SK-N-SH treated with all-trans-retinoic acid at 6 μM for 48 hours (cell line): ENCODE results near the gene PTCH1.

Source experiments
- ATAC-seq: fragments of 200-7000 bp; cut with Tn5 transposase; 3 replicates; pipeline ENCODE4 v1.9.1; 2020; ENCODE audit warnings: mild to moderate bottlenecking, moderate library complexity
- ARNTL ChIP-seq: fragments of 450-650 bp; formaldehyde crosslinking; IDR thresholded peaks from 2 replicates; pipeline ENCODE4 v1.5.0; 2020; ENCODE audit warnings: low read depth, mild to moderate bottlenecking, moderate library complexity, borderline replicate concordance
- BACH2 ChIP-seq: fragments of 250-450 bp; sonication (Bioruptor Pico); IDR thresholded peaks from 2 replicates; pipeline ENCODE4 v1.9.0; 2021; ENCODE audit warnings: mild to moderate bottlenecking, borderline replicate concordance
- CSDC2 ChIP-seq: fragments of 250-450 bp; sonication (Bioruptor Pico); IDR thresholded peaks from 2 replicates; pipeline ENCODE4 v1.5.0; 2020; ENCODE audit warnings: mild to moderate bottlenecking, moderate library complexity
- ESRRG ChIP-seq: fragments of 250-450 bp; sonication (Bioruptor Pico); IDR thresholded peaks from 2 replicates; pipeline ENCODE4 v1.6.1; 2021; ENCODE audit warnings: mild to moderate bottlenecking
- GLIS3 ChIP-seq: fragments of 250-450 bp; sonication (Bioruptor Pico); IDR thresholded peaks from 2 replicates; pipeline ENCODE4 v1.5.0; 2020; ENCODE audit warnings: mild to moderate bottlenecking, moderate library complexity
- ISL1 ChIP-seq: fragments of 250-450 bp; sonication (Bioruptor Pico); IDR thresholded peaks from 2 replicates; pipeline ENCODE4 v2.1.2; 2022; ENCODE audit warnings: mild to moderate bottlenecking, moderate library complexity
- OSR1 ChIP-seq: fragments of 250-450 bp; sonication (Bioruptor Pico); IDR thresholded peaks from 2 replicates; pipeline ENCODE4 v1.8.0; 2022; ENCODE audit warnings: moderate library complexity, mild to moderate bottlenecking, inconsistent platforms
- PPARA ChIP-seq: fragments of 250-450 bp; sonication (Bioruptor Pico); IDR thresholded peaks from 2 replicates; pipeline ENCODE4 v1.5.0; 2020; ENCODE audit warnings: mild to moderate bottlenecking, borderline replicate concordance
- RARB ChIP-seq: fragments of 250-450 bp; sonication (Bioruptor Pico); IDR thresholded peaks from 2 replicates; pipeline ENCODE4 v1.8.0; 2021; ENCODE audit warnings: mild to moderate bottlenecking, moderate library complexity
- SNAI2 ChIP-seq: fragments of 250-450 bp; sonication (Bioruptor Pico); IDR thresholded peaks from 2 replicates; pipeline ENCODE4 v1.5.0; 2020; ENCODE audit warnings: mild to moderate bottlenecking, moderate library complexity
- TOX ChIP-seq: fragments of 250-450 bp; sonication (Bioruptor Pico); IDR thresholded peaks from 2 replicates; pipeline ENCODE4 v1.8.0; 2021; ENCODE audit warnings: mild to moderate bottlenecking, moderate library complexity, borderline replicate concordance
- ZC3H10 ChIP-seq: fragments of 250-450 bp; sonication (Bioruptor Pico); IDR thresholded peaks from 2 replicates; pipeline ENCODE4 v1.5.1; 2021; ENCODE audit warnings: mild to moderate bottlenecking, moderate library complexity
- ZFP3 ChIP-seq: fragments of 250-450 bp; sonication (Bioruptor Pico); IDR thresholded peaks from 2 replicates; pipeline ENCODE4 v1.5.0; 2020; ENCODE audit warnings: mild to moderate bottlenecking, moderate library complexity
- ZFP30 ChIP-seq: fragments of 450-650 bp; formaldehyde crosslinking; IDR thresholded peaks from 2 replicates; pipeline ENCODE4 v1.5.0; 2022; ENCODE audit warnings: mild to moderate bottlenecking, moderate library complexity
- ZNF565 ChIP-seq: fragments of 450-650 bp; formaldehyde crosslinking; conservative IDR thresholded peaks from 2 replicates; pipeline ENCODE4 v1.5.0; 2020; ENCODE audit warnings: low read depth, mild to moderate bottlenecking, moderate library complexity
- ZNF70 ChIP-seq: fragments of 450-650 bp; formaldehyde crosslinking; IDR thresholded peaks from 2 replicates; pipeline ENCODE4 v1.5.0; 2020; ENCODE audit warnings: mild to moderate bottlenecking, moderate library complexity
- ZNF8 ChIP-seq: fragments of 450-650 bp; formaldehyde crosslinking; IDR thresholded peaks from 2 replicates; pipeline ENCODE4 v1.5.0; 2020; ENCODE audit warnings: mild to moderate bottlenecking, moderate library complexity
- TF ChIP-seq, protein P1 (sequence below): fragments of 250-450 bp; sonication (Bioruptor Pico); IDR thresholded peaks from 2 replicates; pipeline ENCODE4 v1.5.1; 2020; ENCODE audit warnings: low read depth, mild to moderate bottlenecking, moderate library complexity
- TF ChIP-seq, protein P2 (sequence below): fragments of 250-450 bp; sonication (Bioruptor Pico); IDR thresholded peaks from 2 replicates; pipeline ENCODE4 v1.5.0; 2020; ENCODE audit warnings: mild to moderate bottlenecking, moderate library complexity
- TF ChIP-seq, protein P3 (sequence below): fragments of 250-450 bp; sonication (Bioruptor Pico); IDR thresholded peaks from 2 replicates; pipeline ENCODE4 v1.5.1; 2021; ENCODE audit warnings: mild to moderate bottlenecking, moderate library complexity
- TF ChIP-seq, protein P4 (sequence below): fragments of 250-450 bp; sonication (Bioruptor Pico); IDR thresholded peaks from 2 replicates; pipeline ENCODE4 v1.8.0; 2021; ENCODE audit warnings: low read depth, mild to moderate bottlenecking, moderate library complexity, borderline replicate concordance

PTCH1 gene

DNA sequence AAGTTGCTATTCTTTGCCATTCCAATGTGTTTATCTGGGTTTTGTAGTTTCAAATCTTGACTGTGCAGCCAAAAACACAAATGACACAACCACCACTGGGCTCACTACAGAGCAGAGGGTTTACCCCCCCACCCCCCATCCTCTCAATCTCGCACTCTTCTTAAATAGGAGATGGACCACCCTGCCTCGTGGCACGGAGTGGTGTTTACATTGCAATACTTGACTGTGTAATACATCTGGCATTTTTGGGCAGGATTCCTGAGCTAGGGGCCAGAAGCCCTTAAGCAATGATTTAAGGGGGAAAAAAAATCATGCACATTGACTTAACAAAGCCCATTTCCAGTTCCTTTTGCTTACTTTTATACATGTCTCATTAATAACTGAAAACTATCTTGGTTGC, 19.0 kb downstream of the PTCH1 start:
- ATAC-seq, result no peak
- TF ChIP-seq OSR1 (CRISPR knock-in tag) (no peak), BACH2 (CRISPR knock-in tag) (no peak), ARNTL (CRISPR knock-in tag) (no peak), ZNF70 (CRISPR knock-in tag) (no peak)
- TF ChIP-seq, protein P1, sequence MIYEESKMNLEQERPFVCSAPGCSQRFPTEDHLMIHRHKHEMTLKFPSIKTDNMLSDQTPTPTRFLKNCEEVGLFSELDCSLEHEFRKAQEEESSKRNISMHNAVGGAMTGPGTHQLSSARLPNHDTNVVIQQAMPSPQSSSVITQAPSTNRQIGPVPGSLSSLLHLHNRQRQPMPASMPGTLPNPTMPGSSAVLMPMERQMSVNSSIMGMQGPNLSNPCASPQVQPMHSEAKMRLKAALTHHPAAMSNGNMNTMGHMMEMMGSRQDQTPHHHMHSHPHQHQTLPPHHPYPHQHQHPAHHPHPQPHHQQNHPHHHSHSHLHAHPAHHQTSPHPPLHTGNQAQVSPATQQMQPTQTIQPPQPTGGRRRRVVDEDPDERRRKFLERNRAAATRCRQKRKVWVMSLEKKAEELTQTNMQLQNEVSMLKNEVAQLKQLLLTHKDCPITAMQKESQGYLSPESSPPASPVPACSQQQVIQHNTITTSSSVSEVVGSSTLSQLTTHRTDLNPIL (CRISPR knock-in tag), result no peak

DNA sequence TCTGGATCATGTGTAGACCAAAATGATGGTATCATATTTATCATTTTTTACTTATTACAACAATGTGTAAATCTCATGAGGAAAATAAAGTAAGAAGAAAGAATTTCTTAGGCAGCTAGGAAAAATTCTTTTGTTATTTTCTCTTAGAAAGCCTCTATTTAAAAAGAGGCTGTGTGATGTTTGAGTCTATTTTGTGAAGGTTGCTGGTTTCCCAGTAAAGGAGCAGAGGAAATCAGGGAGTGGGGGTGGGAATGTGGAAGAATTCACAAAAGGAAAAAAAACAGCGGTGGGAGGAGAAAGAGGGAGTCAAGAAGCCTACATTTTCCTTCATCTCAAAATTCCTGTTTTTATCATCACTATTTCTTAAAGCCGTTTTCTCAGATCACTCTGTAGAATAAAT, 20.1 kb downstream of the PTCH1 start:
- no peak for TF ChIP-seq ZFP30 (CRISPR knock-in tag)
- no peak for TF ChIP-seq ISL1 (CRISPR knock-in tag)
- TF ChIP-seq BACH2 (CRISPR knock-in tag), result no peak
- no peak for TF ChIP-seq PPARA (CRISPR knock-in tag)
- no peak for TF ChIP-seq ZFP3 (CRISPR knock-in tag)
- no peak for TF ChIP-seq TOX (CRISPR knock-in tag)
- TF ChIP-seq ESRRG, result no peak
- TF ChIP-seq, protein P2, sequence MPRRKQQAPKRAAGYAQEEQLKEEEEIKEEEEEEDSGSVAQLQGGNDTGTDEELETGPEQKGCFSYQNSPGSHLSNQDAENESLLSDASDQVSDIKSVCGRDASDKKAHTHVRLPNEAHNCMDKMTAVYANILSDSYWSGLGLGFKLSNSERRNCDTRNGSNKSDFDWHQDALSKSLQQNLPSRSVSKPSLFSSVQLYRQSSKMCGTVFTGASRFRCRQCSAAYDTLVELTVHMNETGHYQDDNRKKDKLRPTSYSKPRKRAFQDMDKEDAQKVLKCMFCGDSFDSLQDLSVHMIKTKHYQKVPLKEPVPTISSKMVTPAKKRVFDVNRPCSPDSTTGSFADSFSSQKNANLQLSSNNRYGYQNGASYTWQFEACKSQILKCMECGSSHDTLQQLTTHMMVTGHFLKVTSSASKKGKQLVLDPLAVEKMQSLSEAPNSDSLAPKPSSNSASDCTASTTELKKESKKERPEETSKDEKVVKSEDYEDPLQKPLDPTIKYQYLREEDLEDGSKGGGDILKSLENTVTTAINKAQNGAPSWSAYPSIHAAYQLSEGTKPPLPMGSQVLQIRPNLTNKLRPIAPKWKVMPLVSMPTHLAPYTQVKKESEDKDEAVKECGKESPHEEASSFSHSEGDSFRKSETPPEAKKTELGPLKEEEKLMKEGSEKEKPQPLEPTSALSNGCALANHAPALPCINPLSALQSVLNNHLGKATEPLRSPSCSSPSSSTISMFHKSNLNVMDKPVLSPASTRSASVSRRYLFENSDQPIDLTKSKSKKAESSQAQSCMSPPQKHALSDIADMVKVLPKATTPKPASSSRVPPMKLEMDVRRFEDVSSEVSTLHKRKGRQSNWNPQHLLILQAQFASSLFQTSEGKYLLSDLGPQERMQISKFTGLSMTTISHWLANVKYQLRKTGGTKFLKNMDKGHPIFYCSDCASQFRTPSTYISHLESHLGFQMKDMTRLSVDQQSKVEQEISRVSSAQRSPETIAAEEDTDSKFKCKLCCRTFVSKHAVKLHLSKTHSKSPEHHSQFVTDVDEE (CRISPR knock-in tag), result no peak
- no peak for TF ChIP-seq ZC3H10 (CRISPR knock-in tag)
- TF ChIP-seq OSR1 (CRISPR knock-in tag), result no peak
- TF ChIP-seq RARB (CRISPR knock-in tag), result no peak
- TF ChIP-seq, protein P1 (CRISPR knock-in tag), result no peak
- no peak for TF ChIP-seq GLIS3 (CRISPR knock-in tag)
- no peak for TF ChIP-seq ZNF8 (CRISPR knock-in tag)
- TF ChIP-seq CSDC2 (CRISPR knock-in tag), result no peak
- TF ChIP-seq ZNF70 (CRISPR knock-in tag), result no peak
- TF ChIP-seq, protein P3, sequence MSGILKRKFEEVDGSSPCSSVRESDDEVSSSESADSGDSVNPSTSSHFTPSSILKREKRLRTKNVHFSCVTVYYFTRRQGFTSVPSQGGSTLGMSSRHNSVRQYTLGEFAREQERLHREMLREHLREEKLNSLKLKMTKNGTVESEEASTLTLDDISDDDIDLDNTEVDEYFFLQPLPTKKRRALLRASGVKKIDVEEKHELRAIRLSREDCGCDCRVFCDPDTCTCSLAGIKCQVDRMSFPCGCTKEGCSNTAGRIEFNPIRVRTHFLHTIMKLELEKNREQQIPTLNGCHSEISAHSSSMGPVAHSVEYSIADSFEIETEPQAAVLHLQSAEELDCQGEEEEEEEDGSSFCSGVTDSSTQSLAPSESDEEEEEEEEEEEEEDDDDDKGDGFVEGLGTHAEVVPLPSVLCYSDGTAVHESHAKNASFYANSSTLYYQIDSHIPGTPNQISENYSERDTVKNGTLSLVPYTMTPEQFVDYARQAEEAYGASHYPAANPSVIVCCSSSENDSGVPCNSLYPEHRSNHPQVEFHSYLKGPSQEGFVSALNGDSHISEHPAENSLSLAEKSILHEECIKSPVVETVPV (CRISPR knock-in tag), result no peak
- TF ChIP-seq ZNF565 (CRISPR knock-in tag), result no peak
- TF ChIP-seq, protein P4, sequence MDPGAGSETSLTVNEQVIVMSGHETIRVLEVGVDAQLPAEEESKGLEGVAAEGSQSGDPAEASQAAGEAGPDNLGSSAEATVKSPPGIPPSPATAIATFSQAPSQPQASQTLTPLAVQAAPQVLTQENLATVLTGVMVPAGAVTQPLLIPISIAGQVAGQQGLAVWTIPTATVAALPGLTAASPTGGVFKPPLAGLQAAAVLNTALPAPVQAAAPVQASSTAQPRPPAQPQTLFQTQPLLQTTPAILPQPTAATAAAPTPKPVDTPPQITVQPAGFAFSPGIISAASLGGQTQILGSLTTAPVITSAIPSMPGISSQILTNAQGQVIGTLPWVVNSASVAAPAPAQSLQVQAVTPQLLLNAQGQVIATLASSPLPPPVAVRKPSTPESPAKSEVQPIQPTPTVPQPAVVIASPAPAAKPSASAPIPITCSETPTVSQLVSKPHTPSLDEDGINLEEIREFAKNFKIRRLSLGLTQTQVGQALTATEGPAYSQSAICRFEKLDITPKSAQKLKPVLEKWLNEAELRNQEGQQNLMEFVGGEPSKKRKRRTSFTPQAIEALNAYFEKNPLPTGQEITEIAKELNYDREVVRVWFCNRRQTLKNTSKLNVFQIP (CRISPR knock-in tag), result no peak
- no peak for ATAC-seq

DNA sequence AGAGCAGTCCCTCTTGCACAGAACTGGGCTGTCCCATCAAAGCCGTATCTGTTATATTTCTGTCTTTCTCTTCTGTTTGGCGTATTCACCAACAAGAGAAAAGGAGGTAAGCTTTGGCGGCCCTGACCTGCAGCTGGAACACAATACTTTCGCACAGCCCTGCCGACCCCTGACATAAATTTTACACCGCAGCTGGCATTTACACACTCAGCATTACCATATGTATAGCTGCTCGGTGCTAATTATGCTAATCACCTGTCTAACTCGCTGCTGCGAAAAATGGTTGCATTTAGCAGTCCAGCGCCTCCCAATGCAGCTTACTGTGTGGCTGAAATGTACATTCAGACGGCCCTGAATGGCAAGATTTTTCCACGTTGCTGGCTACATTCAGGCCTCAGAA, 20.8 kb downstream of the PTCH1 start:
- ATAC-seq, result no peak
- TF ChIP-seq ZNF8 (CRISPR knock-in tag) (no peak), SNAI2 (CRISPR knock-in tag) (no peak), RARB (CRISPR knock-in tag) (no peak), ZNF70 (CRISPR knock-in tag) (no peak), BACH2 (CRISPR knock-in tag) (no peak)
- TF ChIP-seq, protein P4 (CRISPR knock-in tag), result no peak
